ENCODE measurements around the gene MLH1. TPM values are rescaled to one million over a fixed set of nuclear protein-coding genes. Genes with fewer than 3 reads are reported as not detected.

MLH1 gene
- total and polyA plus RNA-seq, 2 of the 8 experiments (the other 6 are each of a cell fraction or from before 2014, with no cell fraction given): 36.4 to 47.3 TPM

DNA sequence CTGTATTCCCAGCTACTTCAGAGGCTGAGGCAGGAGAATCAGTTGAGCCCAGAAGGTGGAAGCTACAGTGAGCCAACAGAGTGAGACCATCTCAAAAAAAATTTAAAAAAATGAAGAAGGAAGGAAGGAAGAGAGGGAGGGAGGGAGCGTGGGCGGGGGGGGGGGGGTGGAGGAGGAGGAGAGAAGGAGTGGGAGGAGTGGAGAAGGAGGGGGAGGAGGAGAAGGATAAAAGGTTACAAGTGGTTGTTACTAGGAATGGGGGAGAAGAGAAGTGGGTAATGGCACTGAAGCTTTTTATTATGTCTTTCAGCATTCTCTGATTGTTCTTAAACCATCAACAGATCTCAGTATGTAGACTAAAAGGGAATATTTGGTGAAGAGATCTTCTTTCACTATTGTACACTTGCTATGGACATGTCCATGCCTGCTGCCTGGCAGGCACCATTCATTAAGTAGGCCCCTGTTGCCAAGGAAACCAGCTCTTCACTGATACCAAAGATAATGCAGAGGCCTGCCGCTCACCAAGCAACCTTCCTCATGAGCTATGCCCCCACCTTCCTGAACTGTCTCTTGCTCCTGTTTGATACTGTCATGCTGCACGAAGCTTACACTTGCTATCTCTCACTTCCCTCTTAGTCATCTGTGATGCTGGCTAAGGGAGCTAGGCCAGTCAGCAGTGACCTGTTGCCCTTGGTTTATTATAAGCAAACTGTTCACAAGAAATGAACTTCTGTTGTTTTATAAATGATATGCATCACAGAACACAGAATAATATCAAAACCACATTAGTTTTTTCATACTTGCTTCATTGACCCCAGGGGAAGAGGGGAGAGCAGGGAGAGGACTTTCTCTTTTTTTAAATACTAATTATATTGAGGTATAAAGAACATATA is 23.5 kb upstream of the MLH1 start:
- Histone ChIP-seq H4K5ac (ENCODE audit: insufficient read length, low read depth, low read length) (no peak overlapping the region), H3K4me1 (replicated peaks in 1 of 4; ENCODE audit: control insufficient read depth in 3 of 4, insufficient read depth in 4 of 4, low read length in 3 of 4) (peaks cover 0 to 15% (median 8%) of the 10 kb centered on the region in 4 experiments; a peak in 5 of 7 replicates), H3K14ac (ENCODE audit: insufficient read length) (no peak overlapping the region), H3K79me1 (ENCODE audit: low read depth, low read length) (no peaks in the 10 kb centered on the region), H3K18ac (ENCODE audit: extremely low read depth, low read length) (0 out of 2 replicates have a peak overlapping the region, but pooled peaks have one; percentile 40), H3K9ac (replicated peaks in 1 of 4; ENCODE audit: extremely low read depth in 1 of 4, low read depth in 3 of 4, low read length in 3 of 4) (no peak overlapping the region), H4K91ac (replicated peaks; ENCODE audit: insufficient read length, low read length) (no peak overlapping the region), H2BK15ac (ENCODE audit: low read length) (no peak overlapping the region), H3K4me2 (ENCODE audit: insufficient read depth in 1 of 2, low read depth in 2 of 2, low read length in 2 of 2) (peak overlapping the region; percentile 23 to 27; a peak in 2 of 4 replicates), H2BK20ac (ENCODE audit: low read length) (no peak overlapping the region), H3K56ac (replicated peaks; ENCODE audit: insufficient read length, low read depth, low read length) (peak overlapping the region; percentile 67), H2BK12ac (ENCODE audit: low read depth, low read length) (0 out of 2 replicates have a peak overlapping the region, but pooled peaks have one; percentile 71), H3K36me3 (ENCODE audit: control insufficient read depth in 2 of 4, insufficient read depth in 4 of 4, low read length in 3 of 4) (no peaks in the 10 kb centered on the region), H2BK120ac (replicated peaks; ENCODE audit: low read depth, low read length) (no peak overlapping the region), H3K4me3 (ENCODE audit: extremely low read depth in 1 of 4, insufficient read depth in 2 of 4, low read depth in 3 of 4, low read length in 4 of 4) (no peak overlapping the region), H2AFZ (ENCODE audit: low read length) (no peak overlapping the region), H3K4ac (replicated peaks; ENCODE audit: insufficient read length, low read depth, low read length) (no peak overlapping the region), H3K27me3 (replicated peaks in 1 of 4; ENCODE audit: control insufficient read depth in 3 of 4, extremely low read depth in 1 of 4, insufficient read depth in 3 of 4, low read length in 3 of 4) (no peaks in the 10 kb centered on the region), H4K8ac (ENCODE audit: extremely low read depth, insufficient read depth, low read length) (no peak overlapping the region), H3K9me3 (ENCODE audit: insufficient read depth in 2 of 2, low read depth in 1 of 2, low read length in 1 of 2) (no peaks in the 10 kb centered on the region), H3K23ac (ENCODE audit: insufficient read length) (no peak overlapping the region), H3K79me2 (ENCODE audit: control insufficient read depth in 1 of 2, insufficient read depth in 2 of 2, low read length in 2 of 2) (no peaks in the 10 kb centered on the region), H2BK5ac (ENCODE audit: low read depth, low read length) (peak overlapping the region; percentile 77; the same call in 1 of the 2 replicates), H4K20me1 (replicated peaks in 1 of 2; ENCODE audit: control insufficient read depth in 1 of 2, insufficient read depth in 2 of 2, low read length in 2 of 2) (no peaks in the 10 kb centered on the region), H3K23me2 (ENCODE audit: low read depth, low read length) (no peaks in the 10 kb centered on the region), H3K27ac (ENCODE audit: low read depth, low read length) (no peak overlapping the region), H2AK5ac (ENCODE audit: low read depth, low read length) (no peak overlapping the region)
- ChIA-PET CTCF (ENCODE audit: partially characterized antibody) (interaction anchor here (0.5 to 2.2 kb wide), 5 partner anchors 10 to 68 kb away, joined by 3 to 14 read pairs (median 3); partner anchors contain the start of genes EPM2AIP1 and MLH1), POLR2A (ENCODE audit: partially characterized antibody) (interaction anchor here (0.7 to 1.4 kb wide), 4 partner anchors 20 to 37 kb away, joined by 3 to 5 read pairs (median 4); partner anchors contain the start of gene EPM2AIP1)
- peak; percentile 62 for FAIRE-seq
- WGBS, 2 experiments (ENCODE audit: extremely low coverage in 1 of 2, insufficient coverage in 1 of 2, insufficient read length in 1 of 2, insufficient replicate concordance in 2 of 2, low coverage in 1 of 2, low lambda C conversion rate in 2 of 2, missing lambda C conversion rate in 1 of 2): 56% methylated on average over 2 of the region's 4 CpGs; no CpG with 5 or more reads in 1 of the 2 experiments
- TF ChIP-seq SP1 (IDR thresholded peaks at IDR 0.05; ENCODE audit: low read depth, low read length): no peak
- no peak for TF ChIP-seq CEBPB (IDR thresholded peaks at IDR 0.05; ENCODE audit: low read depth, low read length)
- TF ChIP-seq POU5F1 (IDR thresholded peaks at IDR 0.05; ENCODE audit: low read depth, low read length): no peak
- no peak for DNase-seq (ENCODE audit: low read depth in 1 of 2, low spot score in 2 of 2)

Data from H1 (cell line).